B cell (primary cell): ENCODE results near the gene TBC1D25. TPM values are rescaled to one million over a fixed set of nuclear protein-coding genes. Genes with fewer than 3 reads are reported as not detected.

Experiments
- ATAC-seq: fragments of 200-7000 bp; cut with Tn5 transposase; one replicate; pipeline ENCODE4 v1.10.0; 2021; ENCODE audit warnings: low read depth, mild to moderate bottlenecking, moderate number of reproducible peaks, moderate library complexity
- CTCF ChIA-PET: fragments of 350-600 bp; sonication (Branson Sonifier 250); formaldehyde crosslinking; loops from one replicate; lab custom pipeline; 2021; ENCODE audit warnings: antibody characterized with exemption, inconsistent platforms; lab: Charles Lee
- POLR2A ChIA-PET: fragments of 350-600 bp; sonication (Branson Sonifier 250); formaldehyde crosslinking; loops from one replicate; lab custom pipeline; 2021; ENCODE audit warnings: antibody characterized with exemption; lab: Charles Lee
- DNase-seq: peaks from one replicate; pipeline ENCODE4 v3.0.0; 2013
- H2AFZ ChIP-seq: 2 replicates; pipeline ENCODE4 v1.6.1; 2012; ENCODE audit warnings: mild to moderate bottlenecking, low read depth, low read length; ENCODE audit not compliant: insufficient read depth, poor library complexity, severe bottlenecking
- H3K27ac ChIP-seq, 2 donors: 1 replicate in 1 of 2; 2 replicates in 1 of 2; pipeline ENCODE4 v1.5.1; 2012 to 2013; ENCODE audit warnings: low read length in 2 of 2, mild to moderate bottlenecking in 2 of 2, moderate library complexity in 1 of 2
- H3K27me3 ChIP-seq, 4 experiments: fragments of 200-600 bp in 1 of 4; sonication (generic) in 1 of 4; replicated peaks in 1 of 4; 1 replicate in 2 of 4; 2 replicates in 2 of 4; pipeline versions ENCODE4 v1.6.1 to v1.7.0; 2013 to 2016; ENCODE audit warnings: low read length in 3 of 4, mild to moderate bottlenecking in 2 of 4, mixed read lengths in 1 of 4, moderate library complexity in 1 of 4; ENCODE audit not compliant: insufficient read depth in 4 of 4, control insufficient read depth in 3 of 4; ENCODE audit errors: control extremely low read depth in 1 of 4
- H3K36me3 ChIP-seq, 2 experiments: replicated peaks in 1 of 2; 1 replicate in 1 of 2; 2 replicates in 1 of 2; pipeline versions ENCODE4 v1.6.1 to v1.7.1; 2013; ENCODE audit warnings: low read length in 1 of 2; ENCODE audit not compliant: insufficient read depth in 2 of 2, control insufficient read depth in 1 of 2; ENCODE audit errors: control extremely low read depth in 1 of 2, extremely low read depth in 1 of 2
- H3K4me1 ChIP-seq, 2 donors: fragments of 200-600 bp in 1 of 2; sonication (generic) in 1 of 2; 1 replicate in 1 of 2; 2 replicates in 1 of 2; pipeline versions ENCODE4 v1.5.1 to v1.6.1; 2013 to 2017; ENCODE audit warnings: low read length in 2 of 2; ENCODE audit not compliant: control insufficient read depth in 2 of 2, insufficient read depth in 2 of 2
- H3K4me2 ChIP-seq: replicated peaks from 2 replicates; pipeline ENCODE3; 2012; ENCODE audit warnings: mild to moderate bottlenecking, low read depth, low read length; ENCODE audit not compliant: poor library complexity, severe bottlenecking
- H3K4me3 ChIP-seq, 5 experiments: fragments of 200-600 bp in 1 of 5; sonication (generic) in 1 of 5; 1 replicate in 3 of 5; 2 replicates in 2 of 5; pipeline versions ENCODE4 v1.5.1 to v1.7.0; 2011 to 2016; ENCODE audit warnings: low read length in 4 of 5, mild to moderate bottlenecking in 4 of 5, low read depth in 2 of 5, control low read depth in 1 of 5, moderate library complexity in 1 of 5; ENCODE audit not compliant: insufficient read depth in 1 of 5; ENCODE audit errors: control extremely low read depth in 1 of 5, extremely low read depth in 1 of 5
- H3K79me2 ChIP-seq: fragments of 200-600 bp; sonication (generic); one replicate; pipeline ENCODE4 v1.6.0; 2016; ENCODE audit warnings: low read length; ENCODE audit not compliant: control insufficient read depth, insufficient read depth
- H3K9ac ChIP-seq: fragments of 200-600 bp; sonication (generic); 2 replicates; pipeline ENCODE4 v1.6.1; 2017; ENCODE audit warnings: mild to moderate bottlenecking, low read length, moderate library complexity
- H3K9me3 ChIP-seq, 3 donors: one replicate each; pipeline versions ENCODE4 v1.6.1 to v1.7.1; 2013; ENCODE audit warnings: low read length in 2 of 3; ENCODE audit not compliant: control insufficient read depth in 2 of 3, insufficient read depth in 1 of 3; ENCODE audit errors: control extremely low read depth in 1 of 3
- H4K20me1 ChIP-seq: 2 replicates; pipeline ENCODE4 v1.6.0; 2012; ENCODE audit warnings: mild to moderate bottlenecking, low read length; ENCODE audit not compliant: insufficient read depth, control insufficient read depth, poor library complexity, severe bottlenecking
- H3K27ac Mint-ChIP-seq: one replicate; pipeline ENCODE4 v1.8.0; 2021; ENCODE audit warnings: mixed read lengths
- H3K27me3 Mint-ChIP-seq: one replicate; pipeline ENCODE4 v1.8.0; 2021; ENCODE audit warnings: mixed read lengths
- H3K4me1 Mint-ChIP-seq: one replicate; pipeline ENCODE4 v1.8.0; 2021; ENCODE audit warnings: mixed read lengths
- H3K4me3 Mint-ChIP-seq: one replicate; pipeline ENCODE4 v1.8.0; 2021; ENCODE audit warnings: mixed read lengths
- H3K9me3 Mint-ChIP-seq: one replicate; pipeline ENCODE4 v1.8.0; 2022; ENCODE audit warnings: mixed read lengths; ENCODE audit not compliant: insufficient read depth
- CTCF ChIP-seq: fragments of 200-600 bp; IDR thresholded peaks from one replicate; pipeline ENCODE4 v1.8.0; 2022; ENCODE audit warnings: antibody characterized with exemption, mild to moderate bottlenecking
- EZH2 ChIP-seq: IDR thresholded peaks from 2 replicates; pipeline ENCODE4 v1.6.1; 2012; ENCODE audit warnings: borderline replicate concordance, low read depth, mild to moderate bottlenecking, moderate library complexity, low read length; ENCODE audit not compliant: insufficient read depth, poor library complexity, severe bottlenecking
- WGBS: methylation state at CpG from one replicate; pipeline ENCODE4 v1.1.5; 2013; ENCODE audit warnings: missing lambda C conversion rate; ENCODE audit not compliant: insufficient coverage; 5-methylcytosine and 5-hydroxymethylcytosine counted together
- intact Hi-C: fragments of 100-400 bp; cut with micrococcal nuclease; formaldehyde crosslinking; loops from one replicate; pipeline ENCODE4 v1.10.0; 2022
- polyA plus RNA-seq: library from polyadenylated mRNA; depleted of rRNA; stranded (reverse); fragments of >200 nt; gene quantifications from 2 replicates; pipeline ENCODE4 v1.2.3, GENCODE V29; 2012
- total RNA-seq, 2 donors: library from RNA; stranded (reverse); fragments of 120-200 nt in 1 of 2; gene quantifications; 1 replicate in 1 of 2; 2 replicates in 1 of 2; pipeline versions ENCODE4 v1.2.3 to v1.2.4, GENCODE V29; 2013 to 2022

TBC1D25 gene
- total and polyA plus RNA-seq, 2 donors (not counting 1 experiment from before 2014, with no cell fraction given), result 24.6 to 31.5 TPM

- no peaks in the 10 kb centered on the region for H3K9me3 Mint-ChIP-seq
- H3K4me1 Mint-ChIP-seq, result peaks cover 12% of the 10 kb centered on the region
- TF ChIP-seq CTCF, result no peak
- TF ChIP-seq EZH2, result no peak
- Histone ChIP-seq H3K4me3 (peak within 1 kb of the TSS; percentile 47 to 72 (median 62)), H3K9me3 (no peaks in the 10 kb centered on the region), H2AFZ (peak within 1 kb of the TSS; percentile 67), H3K27ac (peak within 1 kb of the TSS; percentile 74), H4K20me1 (no peaks in the 10 kb centered on the region), H3K4me1 (peaks cover 12 to 19% of the 10 kb centered on the region in 2 donors), H3K9ac (peak within 1 kb of the TSS; percentile 76), H3K79me2 (peaks cover 15% of the 10 kb centered on the region), H3K27me3 (no peaks in the 10 kb centered on the region), H3K4me2 (peak within 1 kb of the TSS; percentile 77), H3K36me3 (peaks cover 0 to 1% of the 10 kb centered on the region in 2 experiments)
- H3K27me3 Mint-ChIP-seq, result no peaks in the 10 kb centered on the region
- peak within 1 kb of the TSS; percentile 87 for H3K4me3 Mint-ChIP-seq
- ATAC-seq (peak; percentile 97), DNase-seq (peak; percentile 94)
- H3K27ac Mint-ChIP-seq, result peak within 1 kb of the TSS; percentile 89
- POLR2A ChIA-PET, result interaction anchor here (0.6 to 1.5 kb wide), 7 partner anchors 13 to 908 kb away, joined by 3 to 10 read pairs (median 4); partner anchors contain the start of gene RBM3
- CTCF ChIA-PET, result interaction anchor here (1.0 kb wide), 1 partner anchor 53 kb away, joined by 3 read pairs; the partner anchor contains the start of gene RBM3
- WGBS, result 2% methylated on average over 24 of the region's 66 CpGs
- intact Hi-C loops, result loop anchor here (1.0 to 5.0 kb wide), 3 partner anchors 18 to 53 kb away; partner anchors contain the start of genes FTSJ1, RBM3 and TBC1D25
These were observed 17.9 kb upstream of the TBC1D25 start, which contains the start of gene EBP for GRCh38 chrX:48521353-48522243. Gene EBP, plus strand, starts transcription at chrX:48521808. Its CDS starts 1,964 bp downstream, at chrX:48523772.
